PC-9 (cell line): Measurements from ENCODE around the gene PPY. TPM values are rescaled to one million over a fixed set of nuclear protein-coding genes. Genes with fewer than 3 reads are reported as not detected.

Experiments used
- BruUV-seq: library from RNA; stranded (reverse); fragments of 400-500 nt; replicated peaks from 2 replicates; lab custom pipeline; 2021; lab: Mats Ljungman, UMichigan
- CTCF ChIA-PET: fragments of 300-600 bp; sonication (Branson Sonifier 250); formaldehyde crosslinking; loops from one replicate; lab custom pipeline; 2022; ENCODE audit warnings: antibody characterized with exemption; lab: Charles Lee
- POLR2A ChIA-PET: fragments of 300-600 bp; sonication (Branson Sonifier 250); formaldehyde crosslinking; loops from one replicate; lab custom pipeline; 2022; ENCODE audit warnings: antibody characterized with exemption; ENCODE audit not compliant: unreplicated experiment; lab: Charles Lee
- DNase-seq, 2 experiments: peaks; one replicate each; pipeline versions ENCODE4 v3.0.0 to v3.0.0-alpha.2; 2015 to 2022; ENCODE audit warnings: mixed read lengths in 1 of 2
- H2AFZ ChIP-seq: fragments of 200-600 bp; sonication (generic); 2 replicates; pipeline ENCODE4 v1.8.1; 2017; ENCODE audit warnings: antibody characterized with exemption
- H3F3A ChIP-seq: fragments of 200-600 bp; sonication (generic); 2 replicates; pipeline ENCODE4 v1.8.1; 2017; ENCODE audit warnings: antibody characterized with exemption, mild to moderate bottlenecking, low read depth; ENCODE audit not compliant: insufficient read depth
- H3K27ac ChIP-seq: fragments of 200-600 bp; sonication (generic); 2 replicates; pipeline ENCODE4 v1.6.1; 2016; ENCODE audit warnings: mixed run types
- H3K27me3 ChIP-seq: fragments of 200-600 bp; sonication (generic); 2 replicates; pipeline ENCODE4 v1.6.1; 2016; ENCODE audit warnings: low read depth, mixed run types; ENCODE audit not compliant: insufficient read depth
- H3K36me3 ChIP-seq: fragments of 200-600 bp; sonication (generic); 2 replicates; pipeline ENCODE4 v1.6.1; 2016; ENCODE audit warnings: low read depth, mixed run types
- H3K4me1 ChIP-seq: fragments of 200-600 bp; sonication (generic); replicated peaks from 2 replicates; pipeline ENCODE4 v1.6.1; 2016; ENCODE audit warnings: mixed run types; ENCODE audit not compliant: insufficient read depth
- H3K4me2 ChIP-seq: fragments of 200-600 bp; sonication (generic); 2 replicates; pipeline ENCODE4 v1.6.1; 2017; ENCODE audit warnings: mixed run types
- H3K4me3 ChIP-seq: fragments of 200-600 bp; sonication (generic); 2 replicates; pipeline ENCODE4 v1.6.1; 2016; ENCODE audit warnings: mixed run types
- H3K79me2 ChIP-seq: fragments of 200-600 bp; sonication (generic); 2 replicates; pipeline ENCODE4 v1.6.1; 2017; ENCODE audit warnings: low read depth, mixed run types
- H3K9me2 ChIP-seq: fragments of 200-600 bp; sonication (generic); 2 replicates; pipeline ENCODE4 v1.8.1; 2017; ENCODE audit warnings: mild to moderate bottlenecking; ENCODE audit not compliant: insufficient read depth
- H3K9me3 ChIP-seq: fragments of 200-600 bp; sonication (generic); 2 replicates; pipeline ENCODE4 v1.8.1; 2016; ENCODE audit warnings: low read depth; ENCODE audit not compliant: insufficient read depth
- H4K20me1 ChIP-seq: fragments of 200-600 bp; sonication (generic); 2 replicates; pipeline ENCODE4 v1.8.1; 2017; ENCODE audit not compliant: insufficient read depth
- EZH2 ChIP-seq: fragments of 200-600 bp; sonication (generic); IDR thresholded peaks from 2 replicates; pipeline ENCODE4 v1.8.0; 2017; ENCODE audit warnings: antibody characterized with exemption, low read depth
- intact Hi-C: fragments of 100-400 bp; cut with micrococcal nuclease; formaldehyde crosslinking; loops from one replicate; pipeline ENCODE4 v1.10.0; 2022; ENCODE audit not compliant: unreplicated experiment
- total RNA-seq: library from RNA; stranded (reverse); gene quantifications from 2 replicates; pipeline ENCODE4 v1.2.3, GENCODE V29; 2021
- TF ChIP-seq, protein P1 (sequence below): fragments of 200-600 bp; sonication (generic); conservative IDR thresholded peaks from 2 replicates; pipeline ENCODE4 v1.6.1; 2017; ENCODE audit warnings: mixed run types, antibody characterized with exemption, mild to moderate bottlenecking, moderate library complexity

PPY gene
- total RNA-seq, 1 experiment from 2014 or later = not detected

GRCh38 chr17:43927060-43927864, 15.0 kb downstream of the PPY start:
- H2AFZ ChIP-seq = no peak overlapping the region
- intact Hi-C loops = no loop called here
- no TSS peak for BruUV-seq
- H3F3A ChIP-seq = no peaks in the 10 kb centered on the region
- no peak for DNase-seq
- TF ChIP-seq, protein P1, sequence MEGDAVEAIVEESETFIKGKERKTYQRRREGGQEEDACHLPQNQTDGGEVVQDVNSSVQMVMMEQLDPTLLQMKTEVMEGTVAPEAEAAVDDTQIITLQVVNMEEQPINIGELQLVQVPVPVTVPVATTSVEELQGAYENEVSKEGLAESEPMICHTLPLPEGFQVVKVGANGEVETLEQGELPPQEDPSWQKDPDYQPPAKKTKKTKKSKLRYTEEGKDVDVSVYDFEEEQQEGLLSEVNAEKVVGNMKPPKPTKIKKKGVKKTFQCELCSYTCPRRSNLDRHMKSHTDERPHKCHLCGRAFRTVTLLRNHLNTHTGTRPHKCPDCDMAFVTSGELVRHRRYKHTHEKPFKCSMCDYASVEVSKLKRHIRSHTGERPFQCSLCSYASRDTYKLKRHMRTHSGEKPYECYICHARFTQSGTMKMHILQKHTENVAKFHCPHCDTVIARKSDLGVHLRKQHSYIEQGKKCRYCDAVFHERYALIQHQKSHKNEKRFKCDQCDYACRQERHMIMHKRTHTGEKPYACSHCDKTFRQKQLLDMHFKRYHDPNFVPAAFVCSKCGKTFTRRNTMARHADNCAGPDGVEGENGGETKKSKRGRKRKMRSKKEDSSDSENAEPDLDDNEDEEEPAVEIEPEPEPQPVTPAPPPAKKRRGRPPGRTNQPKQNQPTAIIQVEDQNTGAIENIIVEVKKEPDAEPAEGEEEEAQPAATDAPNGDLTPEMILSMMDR = no peak
- ChIA-PET POLR2A (no interaction called here), CTCF (interaction anchor here (0.7 kb wide), 1 partner anchor 84 kb away, joined by 4 read pairs; no protein-coding TSS in a partner anchor)
- no peaks in the 10 kb centered on the region for H3K9me3 ChIP-seq
- no peak overlapping the region for H3K4me2 ChIP-seq
- H3K4me3 ChIP-seq = no peak overlapping the region
- peaks cover 13% of the 10 kb centered on the region for H3K27me3 ChIP-seq
- H3K27ac ChIP-seq = no peak overlapping the region
- no peaks in the 10 kb centered on the region for H3K9me2 ChIP-seq
- no peaks in the 10 kb centered on the region for H4K20me1 ChIP-seq
- H3K4me1 ChIP-seq = no peaks in the 10 kb centered on the region
- H3K36me3 ChIP-seq = no peaks in the 10 kb centered on the region
- no peaks in the 10 kb centered on the region for H3K79me2 ChIP-seq

- TF ChIP-seq EZH2 = no peak
- TF ChIP-seq, protein P1 = no peak
- H3K36me3 ChIP-seq = no peaks in the 10 kb centered on the region
- no peak overlapping the region for H3K4me2 ChIP-seq
- ChIA-PET CTCF (interaction anchor here (0.6 kb wide), 1 partner anchor 199 kb away, joined by 3 read pairs; no protein-coding TSS in a partner anchor), POLR2A (interaction anchor here (0.6 kb wide), 1 partner anchor 26 kb away, joined by 5 read pairs; no protein-coding TSS in a partner anchor)
- no peaks in the 10 kb centered on the region for H3K9me3 ChIP-seq
- H3K9me2 ChIP-seq = no peaks in the 10 kb centered on the region
- H3F3A ChIP-seq = no peaks in the 10 kb centered on the region
- intact Hi-C loops = no loop called here
- no peak overlapping the region for H3K27ac ChIP-seq
- peaks cover 13% of the 10 kb centered on the region for H3K27me3 ChIP-seq
- no peak overlapping the region for H3K4me3 ChIP-seq
- no peaks in the 10 kb centered on the region for H3K4me1 ChIP-seq
- H2AFZ ChIP-seq = no peak overlapping the region
- H4K20me1 ChIP-seq = no peaks in the 10 kb centered on the region
- no peaks in the 10 kb centered on the region for H3K79me2 ChIP-seq
- no peak for DNase-seq
- BruUV-seq = no TSS peak
Observed at GRCh38 chr17:43924558-43924957, 17.7 kb downstream of the PPY start.

DNA sequence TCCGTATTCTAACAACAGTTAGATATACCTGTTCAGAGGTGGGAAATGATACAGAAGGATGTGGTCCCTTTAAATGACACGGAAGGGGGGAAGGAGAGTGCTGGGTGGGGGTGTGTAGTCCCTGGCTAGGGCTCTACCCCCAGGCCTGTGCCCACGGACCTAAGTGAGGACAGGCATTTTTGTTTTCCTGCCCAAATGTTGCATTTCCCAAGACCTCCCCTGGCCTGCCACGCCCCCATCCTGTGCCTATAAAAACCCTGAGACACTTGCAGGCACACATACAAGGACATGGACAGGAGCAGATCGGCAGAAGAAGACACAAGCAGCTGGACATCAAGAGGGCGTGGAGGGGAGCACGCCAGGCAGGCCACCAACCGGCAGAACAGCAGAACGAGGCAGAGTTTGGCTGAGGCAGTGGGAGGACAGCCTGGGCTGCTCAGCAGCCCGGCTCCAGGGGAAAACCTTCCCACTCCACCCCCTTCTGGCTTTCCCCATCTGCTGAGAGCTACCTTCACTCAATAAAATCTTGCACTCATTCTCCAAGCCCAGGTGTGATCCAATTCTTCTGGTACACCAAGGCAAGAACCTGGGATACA, 21.7 kb downstream of the PPY start:
- Histone ChIP-seq H3K27ac (no peak overlapping the region), H3K27me3 (0 out of 2 replicates have a peak, but pooled peaks cover 3% of the 10 kb centered on the region), H3K4me1 (no peaks in the 10 kb centered on the region), H4K20me1 (no peaks in the 10 kb centered on the region; the same call in 1 of the 2 replicates), H3K79me2 (no peaks in the 10 kb centered on the region), H3K4me2 (no peak overlapping the region), H3F3A (no peaks in the 10 kb centered on the region), H3K9me2 (no peaks in the 10 kb centered on the region), H3K36me3 (no peaks in the 10 kb centered on the region), H3K4me3 (no peak overlapping the region), H3K9me3 (no peaks in the 10 kb centered on the region), H2AFZ (no peak overlapping the region)
- ChIA-PET CTCF (no interaction called here), POLR2A (no interaction called here)
- TF ChIP-seq EZH2 = no peak
- TF ChIP-seq, protein P1 = no peak
- intact Hi-C loops = no loop called here
- DNase-seq = no peak
- BruUV-seq = no TSS peak
